Urinary bladder (tissue), 4 donors: ENCODE results near the gene FXYD6. TPM values are rescaled to one million over a fixed set of nuclear protein-coding genes. Genes with fewer than 3 reads are reported as not detected.
"Not testable (repeated sequence)": the region's sequence is repeated elsewhere in the genome, so short reads cannot be mapped to it uniquely, and the experiment has no call there.

Experiments used
- DNase-seq: peaks from one replicate; pipeline ENCODE4 v3.0.0-alpha.2; 2015; ENCODE audit errors: extremely low spot score
- H3K27ac ChIP-seq: one replicate; pipeline ENCODE4 v1.5.1; 2013; ENCODE audit warnings: low read depth, mild to moderate bottlenecking, moderate library complexity
- H3K36me3 ChIP-seq: one replicate; pipeline ENCODE4 v1.6.1; 2013; ENCODE audit warnings: mild to moderate bottlenecking, moderate library complexity; ENCODE audit not compliant: insufficient read depth
- H3K4me1 ChIP-seq: one replicate; pipeline ENCODE4 v1.6.1; 2013; ENCODE audit warnings: mild to moderate bottlenecking, moderate library complexity; ENCODE audit not compliant: insufficient read depth
- H3K4me3 ChIP-seq: one replicate; pipeline ENCODE4 v1.5.1; 2013; ENCODE audit warnings: low read depth, low read length
- WGBS: extraction: QIAGEN DNeasy Blood & Tissue Kit; methylation state at CpG from one replicate; pipeline ENCODE4 v1.1.7; 2013; 5-methylcytosine and 5-hydroxymethylcytosine counted together
- polyA plus RNA-seq: library from polyadenylated mRNA; stranded (reverse); fragments of 200-250 nt; gene quantifications from one replicate; pipeline ENCODE4 v1.2.3, GENCODE V29; 2013
- total RNA-seq: library from RNA; depleted of rRNA; stranded (reverse); fragments of >200 nt; gene quantifications from one replicate; pipeline ENCODE4 v1.2.3, GENCODE V29; 2014
- donor health status: healthy with polysubstance abuse.
- donor health status: healthy.

The FXYD6 gene
- total and polyA plus RNA-seq, 2 donors: 56.2 to 373 TPM

GRCh38 chr11:117874253-117874909 is 2.1 kb downstream of the FXYD6 start:
- no peak overlapping the region for H3K4me3 ChIP-seq
- no peaks in the 10 kb centered on the region for H3K4me1 ChIP-seq
- 42% methylated on average over 16 of the region's 16 CpGs for WGBS
- H3K27ac ChIP-seq: no peak overlapping the region
- DNase-seq: no peak
- H3K36me3 ChIP-seq: no peaks in the 10 kb centered on the region

- H3K4me3 ChIP-seq: no peak overlapping the region
- DNase-seq: no peak
- no peak overlapping the region for H3K27ac ChIP-seq
- H3K4me1 ChIP-seq: no peaks in the 10 kb centered on the region
- WGBS: 78% methylated on average over 8 of the region's 8 CpGs
- H3K36me3 ChIP-seq: no peaks in the 10 kb centered on the region
Observed at GRCh38 chr11:117873828-117874125, 2.7 kb downstream of the FXYD6 start.

GRCh38 chr11:117872975-117873827 is 3.3 kb downstream of the FXYD6 start:
- 75% methylated on average over 15 of the region's 15 CpGs for WGBS
- no peak for DNase-seq
- Histone ChIP-seq H3K36me3 (no peaks in the 10 kb centered on the region), H3K4me1 (no peaks in the 10 kb centered on the region), H3K4me3 (no peak overlapping the region), H3K27ac (no peak overlapping the region)

- whole genome bisulfite sequencing: 30% methylated on average over 12 of the region's 12 CpGs
- no peak for DNase-seq
- no peak overlapping the region for H3K4me3 ChIP-seq
- no peak overlapping the region for H3K27ac ChIP-seq
- H3K36me3 ChIP-seq: no peaks in the 10 kb centered on the region
- H3K4me1 ChIP-seq: no peaks in the 10 kb centered on the region
Observed at GRCh38 chr11:117872420-117872961, 4.0 kb downstream of the FXYD6 start.

GRCh38 chr11:117871784-117872183 is 4.7 kb downstream of the FXYD6 start:
- WGBS: 74% methylated on average over 5 of the region's 5 CpGs

GRCh38 chr11:117871160-117871559 is 5.3 kb downstream of the FXYD6 start:
- no peak for DNase-seq
- Histone ChIP-seq H3K27ac (no peak overlapping the region), H3K4me1 (no peaks in the 10 kb centered on the region), H3K36me3 (no peaks in the 10 kb centered on the region), H3K4me3 (no peak overlapping the region)
- WGBS: 77% methylated on average over 18 of the region's 18 CpGs

More at GRCh38 chr11:117871784-117872183, 4.7 kb downstream of the FXYD6 start:
- Histone ChIP-seq H3K4me3 (no peak overlapping the region), H3K36me3 (no peaks in the 10 kb centered on the region), H3K27ac (no peak overlapping the region), H3K4me1 (no peaks in the 10 kb centered on the region)
- no peak for DNase-seq

- H3K27ac ChIP-seq: no peak overlapping the region
Observed at GRCh38 chr11:117870103-117870952, 6.1 kb downstream of the FXYD6 start.

GRCh38 chr11:117869604-117870003 is 6.9 kb downstream of the FXYD6 start:
- 33% methylated on average over 4 of the region's 4 CpGs for WGBS
- no peak overlapping the region for H3K27ac ChIP-seq

More at GRCh38 chr11:117870103-117870952, 6.1 kb downstream of the FXYD6 start:
- 66% methylated on average over 9 of the region's 9 CpGs for WGBS
- H3K4me3 ChIP-seq: no peak overlapping the region
- DNase-seq: no peak
- H3K36me3 ChIP-seq: no peaks in the 10 kb centered on the region
- no peaks in the 10 kb centered on the region for H3K4me1 ChIP-seq

GRCh38 chr11:117868815-117869561 is 7.5 kb downstream of the FXYD6 start:
- Histone ChIP-seq H3K4me1 (no peaks in the 10 kb centered on the region), H3K4me3 (no peak overlapping the region), H3K27ac (no peak overlapping the region), H3K36me3 (no peaks in the 10 kb centered on the region)
- DNase-seq: no peak
- 67% methylated on average over 17 of the region's 17 CpGs for WGBS

More at GRCh38 chr11:117869604-117870003, 6.9 kb downstream of the FXYD6 start:
- no peaks in the 10 kb centered on the region for H3K36me3 ChIP-seq
- H3K4me1 ChIP-seq: no peaks in the 10 kb centered on the region
- DNase-seq: no peak
- no peak overlapping the region for H3K4me3 ChIP-seq

GRCh38 chr11:117868088-117868487 is 8.4 kb downstream of the FXYD6 start:
- Histone ChIP-seq H3K4me1 (no peaks in the 10 kb centered on the region), H3K36me3 (no peaks in the 10 kb centered on the region), H3K27ac (no peak overlapping the region), H3K4me3 (no peak overlapping the region)
- no peak for DNase-seq
- 81% methylated on average over 11 of the region's 11 CpGs for WGBS

GRCh38 chr11:117866526-117866925 is 9.9 kb downstream of the FXYD6 start:
- no peak overlapping the region for H3K4me3 ChIP-seq
- H3K27ac ChIP-seq: no peak overlapping the region
- H3K4me1 ChIP-seq: no peaks in the 10 kb centered on the region
- no peak for DNase-seq
- 59% methylated on average over 5 of the region's 5 CpGs for WGBS
- no peaks in the 10 kb centered on the region for H3K36me3 ChIP-seq

- H3K27ac ChIP-seq, H3K36me3 ChIP-seq, H3K4me3 ChIP-seq, DNase-seq, H3K4me1 ChIP-seq: not testable (repeated sequence)
- WGBS: 94% methylated on average over 13 of the region's 13 CpGs
Observed at GRCh38 chr11:117865546-117865945, 10.9 kb downstream of the FXYD6 start.

- no peak for DNase-seq
- Histone ChIP-seq H3K36me3 (no peaks in the 10 kb centered on the region), H3K4me3 (no peak overlapping the region), H3K27ac (no peak overlapping the region), H3K4me1 (no peaks in the 10 kb centered on the region)
- 71% methylated on average over 1 of the region's 1 CpG for WGBS
Observed at GRCh38 chr11:117863383-117863782, 13.1 kb downstream of the FXYD6 start.
